Activated T-cell treated with anti-CD3 and anti-CD28 coated beads, Interleukin-2, amount 50 U/mL, for 72 hours (primary cell): ENCODE data around the gene HS2ST1. TPM values are rescaled to one million over a fixed set of nuclear protein-coding genes. Genes with fewer than 3 reads are reported as not detected.

Source experiments
- ATAC-seq, 2 donors: fragments of 150-1000 bp; cut with Tn5 transposase; replicated peaks in 1 of 2; 2 replicates each; pipeline ENCODE4 v1.10.0; 2021; ENCODE audit warnings: moderate library complexity in 2 of 2, mild to moderate bottlenecking in 1 of 2
- DNase-seq, 2 donors: peaks; one replicate each; pipeline ENCODE4 v3.0.0; 2021 to 2022; ENCODE audit warnings: mixed read lengths in 1 of 2
- H3K27ac Mint-ChIP-seq: one replicate; pipeline ENCODE4 v1.8.0; 2022; ENCODE audit warnings: mild to moderate bottlenecking, moderate library complexity, mixed read lengths
- H3K27me3 Mint-ChIP-seq: one replicate; pipeline ENCODE4 v1.8.0; 2022; ENCODE audit warnings: low read depth, mixed read lengths
- H3K36me3 Mint-ChIP-seq, 2 donors: one replicate each; pipeline ENCODE4 v1.8.0; 2022; ENCODE audit warnings: mixed read lengths in 2 of 2, mild to moderate bottlenecking in 1 of 2; ENCODE audit not compliant: insufficient read depth in 2 of 2
- H3K4me1 Mint-ChIP-seq: one replicate; pipeline ENCODE4 v1.8.0; 2022; ENCODE audit warnings: low read depth, mixed read lengths
- H3K4me3 Mint-ChIP-seq, 2 donors: one replicate each; pipeline ENCODE4 v1.8.0; 2022; ENCODE audit warnings: mild to moderate bottlenecking in 2 of 2, mixed read lengths in 2 of 2, moderate library complexity in 2 of 2
- H3K9me3 Mint-ChIP-seq, 2 donors: one replicate each; pipeline ENCODE4 v1.8.0; 2022; ENCODE audit warnings: mixed read lengths in 2 of 2
- total RNA-seq, 2 donors: library from RNA; stranded (reverse); gene quantifications; one replicate each; pipeline ENCODE4 v1.2.3, GENCODE V29; 2022

Gene HS2ST1
- total RNA-seq, 2 donors from 2014 or later = 31.0 to 32.9 TPM

GRCh38 chr1:86912281-86912900 is 2.0 kb upstream of the HS2ST1 start:
- peak overlapping the region; percentile 59 for H3K27ac Mint-ChIP-seq
- H3K9me3 Mint-ChIP-seq = no peaks in the 10 kb centered on the region
- no peak overlapping the region for H3K4me3 Mint-ChIP-seq
- DNase-seq (no peak), ATAC-seq (no peak)
- no peaks in the 10 kb centered on the region for H3K27me3 Mint-ChIP-seq
- peaks cover 18 to 22% of the 10 kb centered on the region in 2 donors for H3K36me3 Mint-ChIP-seq
- H3K4me1 Mint-ChIP-seq = peaks cover 54% of the 10 kb centered on the region

DNA sequence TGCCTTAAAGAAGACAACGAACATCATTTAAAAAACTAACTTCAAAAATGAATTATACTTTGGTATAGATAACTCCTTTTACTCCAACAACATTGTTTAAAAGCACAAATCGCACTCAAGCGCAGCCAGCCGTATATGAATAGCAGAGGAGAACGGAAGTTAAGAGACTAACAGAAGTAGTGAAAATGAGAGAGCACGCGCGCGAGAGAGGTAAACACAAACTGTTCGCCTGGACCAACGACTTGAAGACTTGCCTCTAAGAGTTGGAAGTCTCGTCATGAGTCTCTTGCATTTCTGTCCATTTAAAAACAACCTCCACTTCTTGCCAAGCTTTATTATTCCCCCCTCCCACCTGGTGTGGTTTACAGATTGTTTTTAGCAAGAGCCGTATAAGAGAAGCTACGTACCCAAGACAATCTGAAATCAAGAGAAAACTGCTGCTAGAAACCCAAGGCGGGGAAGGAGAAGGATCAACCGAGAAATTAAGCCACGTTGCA is 988 bp upstream of the HS2ST1 start:
- H3K27me3 Mint-ChIP-seq = no peaks in the 10 kb centered on the region
- peaks cover 47% of the 10 kb centered on the region for H3K4me1 Mint-ChIP-seq
- no peaks in the 10 kb centered on the region for H3K9me3 Mint-ChIP-seq
- H3K27ac Mint-ChIP-seq = no peak overlapping the region
- ATAC-seq (no peak), DNase-seq (peak; percentile 52 to 53)
- H3K4me3 Mint-ChIP-seq = no peak overlapping the region
- peaks cover 18 to 19% of the 10 kb centered on the region in 2 donors for H3K36me3 Mint-ChIP-seq

GRCh38 chr1:86913896-86914600 is 387 bp upstream of the HS2ST1 start, which contains the start of gene SELENOF:
SELENOF (minus strand) TSS chr1:86914126; CDS start chr1:86914111, 15 bp downstream.
- Mint-ChIP-seq H3K27ac (no peak within 1 kb of the TSS), H3K9me3 (no peaks in the 10 kb centered on the region), H3K27me3 (no peaks in the 10 kb centered on the region), H3K36me3 (peaks cover 18% of the 10 kb centered on the region in 2 donors), H3K4me1 (peaks cover 41% of the 10 kb centered on the region), H3K4me3 (no peak within 1 kb of the TSS)
- DNase-seq (peak; percentile 98), ATAC-seq (peak; percentile 89 to 92)

DNA sequence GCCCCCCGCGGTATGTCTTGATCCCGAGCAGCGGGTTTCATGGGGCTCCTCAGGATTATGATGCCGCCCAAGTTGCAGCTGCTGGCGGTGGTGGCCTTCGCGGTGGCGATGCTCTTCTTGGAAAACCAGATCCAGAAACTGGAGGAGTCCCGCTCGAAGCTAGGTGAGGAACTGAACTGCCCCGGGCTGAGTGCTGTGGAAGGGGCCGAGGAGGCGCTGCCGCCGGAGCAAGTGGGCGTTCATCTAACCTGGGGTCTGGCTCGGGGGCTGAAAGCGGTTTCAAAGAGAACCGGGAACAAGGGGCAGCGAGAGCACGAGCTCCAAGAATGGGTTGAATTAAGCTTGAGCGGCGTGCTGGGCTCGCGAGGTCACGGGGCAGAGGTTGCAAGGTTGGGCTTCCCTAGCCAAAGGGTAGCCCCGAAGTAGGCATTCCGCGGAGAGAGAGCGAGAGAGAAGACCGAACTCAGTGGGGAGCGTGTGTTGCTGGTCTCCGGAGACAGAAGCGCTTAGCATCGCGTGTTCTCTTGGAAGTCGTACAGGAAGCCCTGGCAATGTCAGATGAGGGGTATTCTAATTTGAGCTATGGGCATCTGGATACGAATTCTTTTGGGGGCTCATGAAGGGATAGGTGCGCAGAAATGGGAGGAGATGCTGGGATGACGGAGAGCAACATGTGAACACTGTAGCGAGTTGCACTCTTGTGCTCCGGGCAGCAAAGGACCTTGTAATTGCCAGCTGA is 732 bp downstream of the HS2ST1 start:
- Mint-ChIP-seq H3K9me3 (no peaks in the 10 kb centered on the region), H3K27ac (no peak overlapping the region), H3K27me3 (no peaks in the 10 kb centered on the region), H3K4me3 (no peak overlapping the region), H3K36me3 (peaks cover 7 to 13% of the 10 kb centered on the region in 2 donors), H3K4me1 (peaks cover 30% of the 10 kb centered on the region)
- ATAC-seq = peak; percentile 12 to 20
- peak; percentile 46 to 57 for DNase-seq

DNA sequence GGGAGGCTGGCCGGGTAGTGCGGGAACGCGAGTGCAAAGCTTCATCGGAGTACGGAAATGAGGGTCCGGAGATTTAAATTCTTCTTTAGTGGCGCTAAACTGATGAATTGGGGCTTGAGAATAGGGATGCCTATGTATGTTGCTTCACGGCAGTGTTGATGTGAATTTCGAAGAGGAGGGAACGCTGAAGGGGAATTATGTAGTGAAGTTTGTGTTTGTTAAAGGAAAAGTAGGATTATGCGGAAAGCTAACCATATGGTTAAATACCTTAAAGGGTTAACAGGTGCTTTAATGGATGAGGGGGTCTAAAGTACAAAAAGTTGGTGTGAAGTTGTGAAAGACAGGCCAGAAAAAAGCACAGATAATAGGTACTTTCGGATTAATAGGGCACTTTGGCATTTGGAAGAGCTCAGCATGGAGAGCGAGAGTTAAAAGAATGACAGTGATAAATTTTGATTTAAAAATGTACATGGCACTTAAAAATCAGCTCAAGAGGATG is 1.4 kb downstream of the HS2ST1 start:
- Mint-ChIP-seq H3K36me3 (peaks cover 5 to 11% of the 10 kb centered on the region in 2 donors), H3K27ac (no peak overlapping the region), H3K4me1 (peaks cover 27% of the 10 kb centered on the region), H3K4me3 (no peak overlapping the region), H3K9me3 (no peaks in the 10 kb centered on the region), H3K27me3 (no peaks in the 10 kb centered on the region)
- DNase-seq = no peak
- no peak for ATAC-seq

DNA sequence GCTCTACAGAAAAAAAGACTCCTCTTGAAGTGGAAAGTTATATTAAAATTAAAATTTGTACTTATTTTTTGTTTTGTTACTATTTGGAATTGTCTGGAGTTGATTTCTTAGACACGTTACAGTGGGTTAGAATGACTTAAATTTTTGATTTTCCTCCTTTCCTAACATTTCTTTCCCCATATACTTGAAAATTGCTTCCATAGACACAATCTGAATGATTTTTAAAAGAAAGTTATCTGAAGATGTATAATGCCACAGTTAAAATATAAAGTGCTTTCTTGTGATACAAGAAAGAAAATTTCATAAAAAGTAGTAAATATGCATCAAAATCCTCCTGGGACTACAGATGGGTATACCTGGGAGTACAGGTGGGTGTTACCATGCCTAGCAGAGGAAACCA is 2.3 kb downstream of the HS2ST1 start:
- Mint-ChIP-seq H3K36me3 (peaks cover 5 to 9% of the 10 kb centered on the region in 2 donors), H3K4me1 (peaks cover 17% of the 10 kb centered on the region), H3K4me3 (peak overlapping the region; percentile 11 to 39), H3K27me3 (no peaks in the 10 kb centered on the region), H3K27ac (no peak overlapping the region), H3K9me3 (peaks cover 0 to 1% of the 10 kb centered on the region in 2 donors)
- no peak for DNase-seq
- no peak for ATAC-seq

- Mint-ChIP-seq H3K4me3 (no peak overlapping the region), H3K4me1 (peaks cover 13% of the 10 kb centered on the region), H3K9me3 (peaks cover 12 to 14% of the 10 kb centered on the region in 2 donors), H3K36me3 (peaks cover 20 to 36% of the 10 kb centered on the region in 2 donors), H3K27ac (no peak overlapping the region), H3K27me3 (no peaks in the 10 kb centered on the region)
- DNase-seq (no peak), ATAC-seq (no peak)
Observed at GRCh38 chr1:86922445-86922844, 8.0 kb downstream of the HS2ST1 start.

DNA sequence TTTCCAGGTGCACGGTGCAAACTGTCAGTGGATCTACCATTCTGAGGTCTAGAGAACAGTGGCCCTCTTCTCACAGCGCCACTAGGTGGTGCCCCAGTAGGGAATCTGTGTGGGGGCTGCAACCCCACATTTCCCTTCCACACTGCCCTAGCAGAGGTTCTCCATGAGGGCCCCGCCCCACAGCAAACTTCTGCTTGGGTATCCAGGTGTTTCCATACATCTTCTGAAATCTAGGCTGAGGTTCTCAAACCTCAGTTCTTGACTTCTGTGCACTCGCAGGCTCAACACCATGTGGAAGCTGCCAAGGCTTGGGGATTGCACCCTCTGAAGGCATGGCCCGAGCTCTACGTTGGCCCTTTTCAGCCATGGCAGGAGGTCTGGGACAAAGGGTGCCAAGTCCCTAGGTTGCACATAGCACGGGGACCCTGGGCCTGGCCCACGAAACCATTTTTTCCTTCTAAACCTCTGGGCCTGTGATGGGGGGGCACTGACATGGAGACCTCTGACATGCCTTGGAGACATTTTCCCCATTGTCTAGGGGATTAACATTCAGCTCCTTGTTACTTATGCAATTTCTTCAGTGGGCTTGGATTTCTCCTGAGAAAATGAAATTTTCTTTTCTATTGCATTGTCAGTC is 10.0 kb downstream of the HS2ST1 start:
- Mint-ChIP-seq H3K9me3 (peaks cover 12 to 14% of the 10 kb centered on the region in 2 donors), H3K27me3 (no peaks in the 10 kb centered on the region), H3K36me3 (peaks cover 20 to 36% of the 10 kb centered on the region in 2 donors), H3K27ac (no peak overlapping the region), H3K4me1 (peaks cover 17% of the 10 kb centered on the region), H3K4me3 (no peak overlapping the region)
- ATAC-seq (no peak), DNase-seq (no peak)

GRCh38 chr1:86925742-86926141 is 11.3 kb downstream of the HS2ST1 start:
- Mint-ChIP-seq H3K27me3 (no peaks in the 10 kb centered on the region), H3K9me3 (peaks cover 12 to 14% of the 10 kb centered on the region in 2 donors), H3K4me3 (no peak overlapping the region), H3K27ac (no peak overlapping the region), H3K4me1 (peaks cover 21% of the 10 kb centered on the region), H3K36me3 (peaks cover 20 to 36% of the 10 kb centered on the region in 2 donors)
- DNase-seq (no peak), ATAC-seq (no peak)

GRCh38 chr1:86926883-86927282 is 12.4 kb downstream of the HS2ST1 start:
- Mint-ChIP-seq H3K36me3 (peaks cover 20 to 30% of the 10 kb centered on the region in 2 donors), H3K9me3 (peaks cover 11 to 14% of the 10 kb centered on the region in 2 donors), H3K27me3 (no peaks in the 10 kb centered on the region), H3K27ac (no peak overlapping the region), H3K4me3 (no peak overlapping the region), H3K4me1 (peaks cover 24% of the 10 kb centered on the region)
- no peak for ATAC-seq
- DNase-seq = no peak

DNA sequence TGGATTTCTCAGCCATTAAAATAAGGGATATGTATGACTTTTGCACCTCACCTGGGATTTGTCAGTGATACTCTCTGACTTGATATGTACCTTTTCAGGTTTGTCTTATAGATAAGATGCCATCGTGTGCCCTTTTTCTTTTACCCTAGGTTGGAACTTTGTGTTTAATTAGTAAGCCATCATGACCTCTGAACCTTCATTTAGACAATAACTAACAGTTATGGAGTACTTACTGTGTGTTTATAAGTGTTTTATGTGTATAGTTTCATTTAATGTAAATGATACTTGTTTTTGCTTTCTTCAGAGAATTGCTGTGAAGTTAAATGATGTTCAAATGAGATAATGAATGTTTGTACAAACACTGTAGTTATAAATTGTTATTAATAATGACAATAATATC is 14.4 kb downstream of the HS2ST1 start:
- peaks cover 37% of the 10 kb centered on the region for H3K4me1 Mint-ChIP-seq
- no peak overlapping the region for H3K27ac Mint-ChIP-seq
- H3K9me3 Mint-ChIP-seq = peaks cover 8% of the 10 kb centered on the region in 2 donors
- no peak for DNase-seq
- no peak overlapping the region for H3K4me3 Mint-ChIP-seq
- ATAC-seq = no peak
- H3K36me3 Mint-ChIP-seq = peaks cover 12 to 18% of the 10 kb centered on the region in 2 donors
- no peaks in the 10 kb centered on the region for H3K27me3 Mint-ChIP-seq

GRCh38 chr1:86933051-86933450 is 18.6 kb downstream of the HS2ST1 start:
- no peak overlapping the region for H3K4me3 Mint-ChIP-seq
- no peak for DNase-seq
- H3K27me3 Mint-ChIP-seq = no peaks in the 10 kb centered on the region
- no peak overlapping the region for H3K27ac Mint-ChIP-seq
- no peaks in the 10 kb centered on the region for H3K9me3 Mint-ChIP-seq
- H3K36me3 Mint-ChIP-seq = no peaks in the 10 kb centered on the region
- ATAC-seq = no peak
- peaks cover 32% of the 10 kb centered on the region for H3K4me1 Mint-ChIP-seq
